HepG2 (cell line): Measurements from ENCODE around the gene IDH3G. TPM values are rescaled to one million over a fixed set of nuclear protein-coding genes. Genes with fewer than 3 reads are reported as not detected.

Source experiments
- EZH2 ChIP-seq: conservative IDR thresholded peaks from 2 replicates; pipeline ENCODE4 v1.6.1; 2012; ENCODE audit warnings: mild to moderate bottlenecking, low read depth, low read length, moderate library complexity
- GPN1 ChIP-seq: sonication (generic); formaldehyde crosslinking; IDR thresholded peaks from 2 replicates; pipeline ENCODE4 v1.5.1; 2020; ENCODE audit warnings: missing genetic modification reagents, borderline replicate concordance
- HNRNPL ChIP-seq: fragments of 200-400 bp; formaldehyde crosslinking; IDR thresholded peaks from 2 replicates; pipeline ENCODE4 v1.6.1; 2017; ENCODE audit warnings: mild to moderate bottlenecking, low read depth, low read length
- HNRNPLL ChIP-seq: fragments of 200-400 bp; formaldehyde crosslinking; IDR thresholded peaks from 2 replicates; pipeline ENCODE4 v1.6.1; 2017; ENCODE audit warnings: mild to moderate bottlenecking, low read depth, low read length; ENCODE audit not compliant: poor library complexity, severe bottlenecking
- HOXA3 ChIP-seq: sonication (generic); formaldehyde crosslinking; IDR thresholded peaks from 2 replicates; pipeline ENCODE4 v1.5.0; 2020; ENCODE audit warnings: missing genetic modification reagents
- MAF1 ChIP-seq: sonication (generic); formaldehyde crosslinking; IDR thresholded peaks from 2 replicates; pipeline ENCODE4 v1.5.0; 2020; ENCODE audit warnings: missing genetic modification reagents, borderline replicate concordance
- MEIS2 ChIP-seq: sonication (generic); formaldehyde crosslinking; IDR thresholded peaks from 2 replicates; pipeline ENCODE4 v1.9.0; 2021; ENCODE audit warnings: mild to moderate bottlenecking, missing genetic modification reagents
- SAP130 ChIP-seq: IDR thresholded peaks from 2 replicates; pipeline ENCODE4 v1.6.1; 2016; ENCODE audit warnings: low read depth
- SIX4 ChIP-seq: sonication (generic); formaldehyde crosslinking; IDR thresholded peaks from 2 replicates; pipeline ENCODE4 v1.4.0; 2020; ENCODE audit warnings: missing genetic modification reagents
- SNAI1 ChIP-seq: sonication (generic); formaldehyde crosslinking; IDR thresholded peaks from 2 replicates; pipeline ENCODE4 v1.5.0; 2020; ENCODE audit warnings: mild to moderate bottlenecking, missing genetic modification reagents, borderline replicate concordance
- SP4 ChIP-seq: sonication (generic); formaldehyde crosslinking; IDR thresholded peaks from 2 replicates; pipeline ENCODE4 v1.8.1; 2023; ENCODE audit warnings: mild to moderate bottlenecking, missing genetic modification reagents
- TAF1 ChIP-seq: sonication (generic); formaldehyde crosslinking; IDR thresholded peaks from 2 replicates; pipeline ENCODE4 v1.4.0; 2020; ENCODE audit warnings: missing genetic modification reagents
- TRIM24 ChIP-seq: sonication (generic); formaldehyde crosslinking; IDR thresholded peaks from 2 replicates; pipeline ENCODE4 v1.8.0; 2022; ENCODE audit warnings: mild to moderate bottlenecking, missing genetic modification reagents
- YEATS2 ChIP-seq: sonication (generic); formaldehyde crosslinking; IDR thresholded peaks from 2 replicates; pipeline ENCODE4 v1.4.0; 2020; ENCODE audit warnings: missing genetic modification reagents, borderline replicate concordance
- ZNF282 ChIP-seq: fragments of 450-650 bp; IDR thresholded peaks from 2 replicates; pipeline ENCODE4 v1.6.1; 2018; ENCODE audit not compliant: partially characterized antibody
- ZNF343 ChIP-seq: sonication (generic); formaldehyde crosslinking; IDR thresholded peaks from 2 replicates; pipeline ENCODE4 v1.4.0; 2020; ENCODE audit warnings: mild to moderate bottlenecking, missing genetic modification reagents
- polyA plus RNA-seq, 8 experiments: library from polyadenylated mRNA; depleted of rRNA in 3 of 8; stranded (reverse) in 7 of 8; unstranded in 1 of 8; fragments of >200 nt; fragmentation: Illumina TruSeq in 4 of 8; extraction: Trizol in 4 of 8; gene quantifications; 2 replicates each; pipeline versions ENCODE4 v1.2.1 to v1.2.3, GENCODE V29; 2011 to 2016; ENCODE audit warnings: low read depth in 4 of 8, missing spikeins in 1 of 8, mixed read lengths in 1 of 8; ENCODE audit not compliant: insufficient read depth in 1 of 8
- total RNA-seq, 5 experiments: library from RNA; depleted of rRNA; stranded (reverse); fragments of >200 nt; fragmentation: Illumina TruSeq; extraction: Trizol; gene quantifications; 2 replicates each; pipeline ENCODE4 v1.2.3, GENCODE V29; 2016; ENCODE audit warnings: low read depth in 1 of 5
- TF ChIP-seq, protein P1 (sequence below): sonication (generic); formaldehyde crosslinking; IDR thresholded peaks from 2 replicates; pipeline ENCODE4 v1.4.0; 2020; ENCODE audit warnings: missing genetic modification reagents, borderline replicate concordance
- TF ChIP-seq, protein P2 (sequence below): sonication (generic); formaldehyde crosslinking; IDR thresholded peaks from 2 replicates; pipeline ENCODE4 v1.4.0; 2020; ENCODE audit warnings: missing genetic modification reagents, borderline replicate concordance
- TF ChIP-seq, protein P3 (sequence below): sonication (generic); formaldehyde crosslinking; IDR thresholded peaks from 2 replicates; pipeline ENCODE4 v1.9.0; 2021; ENCODE audit warnings: missing genetic modification reagents, borderline replicate concordance
- TF ChIP-seq, protein P4 (sequence below): sonication (generic); formaldehyde crosslinking; IDR thresholded peaks from 2 replicates; pipeline ENCODE4 v1.8.1; 2022; ENCODE audit warnings: mild to moderate bottlenecking, missing genetic modification reagents

The IDH3G gene
- total and polyA plus RNA-seq, 2 of the 13 experiments (the other 11 are each of a cell fraction or from before 2014, with no cell fraction given): 18.7 to 35.5 TPM

DNA sequence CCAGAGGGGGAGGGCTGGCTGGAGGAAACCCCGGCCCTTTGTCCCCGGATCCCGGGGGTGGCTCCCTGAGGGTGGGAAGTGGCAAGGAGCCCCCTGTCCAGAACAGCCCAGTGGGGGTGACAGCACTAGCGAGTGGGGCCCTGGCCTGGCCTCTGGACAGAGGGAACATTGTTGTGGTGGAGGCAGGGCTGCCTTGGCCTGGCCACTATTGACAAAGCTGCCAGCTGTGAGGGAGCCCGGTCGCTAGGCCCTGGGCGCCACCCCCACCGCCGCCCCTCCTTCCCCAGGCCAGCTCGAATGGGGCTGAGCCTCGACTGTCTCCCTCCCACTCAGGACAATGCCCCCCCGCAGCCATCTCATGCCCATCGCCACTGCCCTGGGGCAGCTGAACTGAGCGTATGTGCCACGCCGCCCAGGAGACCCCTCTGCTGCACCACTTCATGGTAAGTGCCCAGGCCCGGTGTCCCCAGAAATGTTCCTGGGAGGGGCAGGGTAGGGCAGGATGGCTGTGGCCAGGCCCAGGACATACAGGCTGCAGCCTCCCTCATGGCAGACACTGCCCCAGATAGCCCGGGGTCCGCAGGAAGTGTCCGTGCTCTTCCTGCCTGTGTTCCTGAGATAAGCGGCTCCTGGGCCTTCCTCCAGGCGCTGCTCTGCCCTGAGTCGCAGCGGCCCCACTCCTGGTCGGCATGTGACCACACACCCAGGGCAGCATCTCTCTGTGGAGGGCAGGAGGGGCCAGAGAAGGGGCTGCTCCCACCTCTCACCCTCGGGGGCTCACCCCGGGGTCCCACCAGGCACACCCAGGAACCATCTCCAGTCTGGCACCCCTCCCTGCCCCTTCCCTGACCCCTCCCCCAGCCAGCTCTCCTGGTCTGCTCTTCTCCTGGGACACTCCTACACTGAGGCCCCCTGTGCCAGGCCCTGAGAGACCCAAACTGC is 28.8 kb downstream of the IDH3G start (continued):
- no peak for TF ChIP-seq ZNF343
- TF ChIP-seq, protein P1, sequence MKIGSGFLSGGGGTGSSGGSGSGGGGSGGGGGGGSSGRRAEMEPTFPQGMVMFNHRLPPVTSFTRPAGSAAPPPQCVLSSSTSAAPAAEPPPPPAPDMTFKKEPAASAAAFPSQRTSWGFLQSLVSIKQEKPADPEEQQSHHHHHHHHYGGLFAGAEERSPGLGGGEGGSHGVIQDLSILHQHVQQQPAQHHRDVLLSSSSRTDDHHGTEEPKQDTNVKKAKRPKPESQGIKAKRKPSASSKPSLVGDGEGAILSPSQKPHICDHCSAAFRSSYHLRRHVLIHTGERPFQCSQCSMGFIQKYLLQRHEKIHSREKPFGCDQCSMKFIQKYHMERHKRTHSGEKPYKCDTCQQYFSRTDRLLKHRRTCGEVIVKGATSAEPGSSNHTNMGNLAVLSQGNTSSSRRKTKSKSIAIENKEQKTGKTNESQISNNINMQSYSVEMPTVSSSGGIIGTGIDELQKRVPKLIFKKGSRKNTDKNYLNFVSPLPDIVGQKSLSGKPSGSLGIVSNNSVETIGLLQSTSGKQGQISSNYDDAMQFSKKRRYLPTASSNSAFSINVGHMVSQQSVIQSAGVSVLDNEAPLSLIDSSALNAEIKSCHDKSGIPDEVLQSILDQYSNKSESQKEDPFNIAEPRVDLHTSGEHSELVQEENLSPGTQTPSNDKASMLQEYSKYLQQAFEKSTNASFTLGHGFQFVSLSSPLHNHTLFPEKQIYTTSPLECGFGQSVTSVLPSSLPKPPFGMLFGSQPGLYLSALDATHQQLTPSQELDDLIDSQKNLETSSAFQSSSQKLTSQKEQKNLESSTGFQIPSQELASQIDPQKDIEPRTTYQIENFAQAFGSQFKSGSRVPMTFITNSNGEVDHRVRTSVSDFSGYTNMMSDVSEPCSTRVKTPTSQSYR: peak; percentile 52; the same call in 1 of the 2 replicates
- no peak for TF ChIP-seq TRIM24 (CRISPR knock-in tag)
- TF ChIP-seq, protein P2, sequence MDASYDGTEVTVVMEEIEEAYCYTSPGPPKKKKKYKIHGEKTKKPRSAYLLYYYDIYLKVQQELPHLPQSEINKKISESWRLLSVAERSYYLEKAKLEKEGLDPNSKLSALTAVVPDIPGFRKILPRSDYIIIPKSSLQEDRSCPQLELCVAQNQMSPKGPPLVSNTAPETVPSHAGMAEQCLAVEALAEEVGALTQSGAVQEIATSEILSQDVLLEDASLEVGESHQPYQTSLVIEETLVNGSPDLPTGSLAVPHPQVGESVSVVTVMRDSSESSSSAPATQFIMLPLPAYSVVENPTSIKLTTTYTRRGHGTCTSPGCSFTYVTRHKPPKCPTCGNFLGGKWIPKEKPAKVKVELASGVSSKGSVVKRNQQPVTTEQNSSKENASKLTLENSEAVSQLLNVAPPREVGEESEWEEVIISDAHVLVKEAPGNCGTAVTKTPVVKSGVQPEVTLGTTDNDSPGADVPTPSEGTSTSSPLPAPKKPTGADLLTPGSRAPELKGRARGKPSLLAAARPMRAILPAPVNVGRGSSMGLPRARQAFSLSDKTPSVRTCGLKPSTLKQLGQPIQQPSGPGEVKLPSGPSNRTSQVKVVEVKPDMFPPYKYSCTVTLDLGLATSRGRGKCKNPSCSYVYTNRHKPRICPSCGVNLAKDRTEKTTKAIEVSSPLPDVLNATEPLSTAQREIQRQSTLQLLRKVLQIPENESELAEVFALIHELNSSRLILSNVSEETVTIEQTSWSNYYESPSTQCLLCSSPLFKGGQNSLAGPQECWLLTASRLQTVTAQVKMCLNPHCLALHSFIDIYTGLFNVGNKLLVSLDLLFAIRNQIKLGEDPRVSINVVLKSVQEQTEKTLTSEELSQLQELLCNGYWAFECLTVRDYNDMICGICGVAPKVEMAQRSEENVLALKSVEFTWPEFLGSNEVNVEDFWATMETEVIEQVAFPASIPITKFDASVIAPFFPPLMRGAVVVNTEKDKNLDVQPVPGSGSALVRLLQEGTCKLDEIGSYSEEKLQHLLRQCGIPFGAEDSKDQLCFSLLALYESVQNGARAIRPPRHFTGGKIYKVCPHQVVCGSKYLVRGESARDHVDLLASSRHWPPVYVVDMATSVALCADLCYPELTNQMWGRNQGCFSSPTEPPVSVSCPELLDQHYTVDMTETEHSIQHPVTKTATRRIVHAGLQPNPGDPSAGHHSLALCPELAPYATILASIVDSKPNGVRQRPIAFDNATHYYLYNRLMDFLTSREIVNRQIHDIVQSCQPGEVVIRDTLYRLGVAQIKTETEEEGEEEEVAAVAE (CRISPR knock-in tag): no peak
- TF ChIP-seq SAP130 (CRISPR knock-in tag): peak; percentile 49
- no peak for TF ChIP-seq SIX4 (CRISPR knock-in tag)
- no peak for TF ChIP-seq HNRNPLL
- TF ChIP-seq EZH2: no peak
- no peak for TF ChIP-seq MEIS2 (CRISPR knock-in tag)
- TF ChIP-seq, protein P3, sequence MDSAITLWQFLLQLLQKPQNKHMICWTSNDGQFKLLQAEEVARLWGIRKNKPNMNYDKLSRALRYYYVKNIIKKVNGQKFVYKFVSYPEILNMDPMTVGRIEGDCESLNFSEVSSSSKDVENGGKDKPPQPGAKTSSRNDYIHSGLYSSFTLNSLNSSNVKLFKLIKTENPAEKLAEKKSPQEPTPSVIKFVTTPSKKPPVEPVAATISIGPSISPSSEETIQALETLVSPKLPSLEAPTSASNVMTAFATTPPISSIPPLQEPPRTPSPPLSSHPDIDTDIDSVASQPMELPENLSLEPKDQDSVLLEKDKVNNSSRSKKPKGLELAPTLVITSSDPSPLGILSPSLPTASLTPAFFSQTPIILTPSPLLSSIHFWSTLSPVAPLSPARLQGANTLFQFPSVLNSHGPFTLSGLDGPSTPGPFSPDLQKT (CRISPR knock-in tag): no peak
- no peak for TF ChIP-seq ZNF282
- no peak for TF ChIP-seq YEATS2 (CRISPR knock-in tag)
- no peak for TF ChIP-seq HOXA3
- TF ChIP-seq SP4 (CRISPR knock-in tag): no peak
- TF ChIP-seq MAF1 (CRISPR knock-in tag): no peak
- peak; percentile 93 for TF ChIP-seq HNRNPL
- no peak for TF ChIP-seq GPN1
- TF ChIP-seq, protein P4, sequence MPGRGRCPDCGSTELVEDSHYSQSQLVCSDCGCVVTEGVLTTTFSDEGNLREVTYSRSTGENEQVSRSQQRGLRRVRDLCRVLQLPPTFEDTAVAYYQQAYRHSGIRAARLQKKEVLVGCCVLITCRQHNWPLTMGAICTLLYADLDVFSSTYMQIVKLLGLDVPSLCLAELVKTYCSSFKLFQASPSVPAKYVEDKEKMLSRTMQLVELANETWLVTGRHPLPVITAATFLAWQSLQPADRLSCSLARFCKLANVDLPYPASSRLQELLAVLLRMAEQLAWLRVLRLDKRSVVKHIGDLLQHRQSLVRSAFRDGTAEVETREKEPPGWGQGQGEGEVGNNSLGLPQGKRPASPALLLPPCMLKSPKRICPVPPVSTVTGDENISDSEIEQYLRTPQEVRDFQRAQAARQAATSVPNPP: no peak
- TF ChIP-seq SNAI1 (CRISPR knock-in tag): no peak
- TF ChIP-seq TAF1: 0 out of 2 replicates have a peak, but pooled peaks have one; percentile 6
